ENCODE data around the gene RSPRY1.
A peak's percentile ranks its signal among the peaks of the same experiment; 100 is the strongest.

Gene RSPRY1

DNA sequence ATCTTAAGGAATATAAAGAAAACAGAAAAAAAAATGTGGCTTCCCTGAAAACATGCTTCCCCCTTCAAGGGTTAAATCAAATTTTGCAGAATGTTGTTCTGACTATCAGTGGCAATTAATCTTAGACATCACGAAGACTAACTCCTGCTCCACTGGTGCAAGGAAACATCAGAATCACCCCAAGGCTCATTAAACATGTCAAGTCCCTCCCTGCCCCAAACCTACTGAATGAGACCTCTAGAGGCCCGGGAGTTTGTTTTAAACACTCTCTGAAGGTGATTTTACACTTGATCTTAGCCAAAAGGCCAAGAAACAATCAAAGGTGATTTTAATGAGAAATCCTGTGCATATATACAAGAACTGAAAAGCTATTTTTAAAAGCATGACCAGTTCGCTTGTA lies 18.6 kb upstream of the RSPRY1 start:
- no peak overlapping the region for H3K27ac ChIP-seq
- TF ChIP-seq, protein P1, sequence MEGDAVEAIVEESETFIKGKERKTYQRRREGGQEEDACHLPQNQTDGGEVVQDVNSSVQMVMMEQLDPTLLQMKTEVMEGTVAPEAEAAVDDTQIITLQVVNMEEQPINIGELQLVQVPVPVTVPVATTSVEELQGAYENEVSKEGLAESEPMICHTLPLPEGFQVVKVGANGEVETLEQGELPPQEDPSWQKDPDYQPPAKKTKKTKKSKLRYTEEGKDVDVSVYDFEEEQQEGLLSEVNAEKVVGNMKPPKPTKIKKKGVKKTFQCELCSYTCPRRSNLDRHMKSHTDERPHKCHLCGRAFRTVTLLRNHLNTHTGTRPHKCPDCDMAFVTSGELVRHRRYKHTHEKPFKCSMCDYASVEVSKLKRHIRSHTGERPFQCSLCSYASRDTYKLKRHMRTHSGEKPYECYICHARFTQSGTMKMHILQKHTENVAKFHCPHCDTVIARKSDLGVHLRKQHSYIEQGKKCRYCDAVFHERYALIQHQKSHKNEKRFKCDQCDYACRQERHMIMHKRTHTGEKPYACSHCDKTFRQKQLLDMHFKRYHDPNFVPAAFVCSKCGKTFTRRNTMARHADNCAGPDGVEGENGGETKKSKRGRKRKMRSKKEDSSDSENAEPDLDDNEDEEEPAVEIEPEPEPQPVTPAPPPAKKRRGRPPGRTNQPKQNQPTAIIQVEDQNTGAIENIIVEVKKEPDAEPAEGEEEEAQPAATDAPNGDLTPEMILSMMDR (conservative IDR thresholded peaks at IDR 0.05), result no peak

DNA sequence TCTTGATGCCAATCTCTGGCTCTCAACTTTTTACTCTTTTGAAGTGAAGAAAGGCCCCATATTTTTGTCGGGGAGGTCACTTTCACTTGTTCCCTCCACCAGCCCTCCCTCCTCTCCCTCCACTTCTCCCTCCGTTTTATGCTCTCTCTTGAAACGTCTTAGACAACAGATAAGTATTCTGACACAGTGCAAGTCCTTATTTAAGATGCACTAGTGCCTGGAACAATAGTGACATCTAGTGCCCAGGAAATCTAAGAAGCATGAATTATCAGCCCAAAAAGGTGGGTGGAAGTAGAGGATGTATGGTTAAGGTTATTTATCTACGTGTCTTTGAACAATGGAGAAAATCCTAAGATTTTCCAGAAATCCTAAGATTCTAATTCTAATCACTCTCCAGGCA lies 18.2 kb upstream of the RSPRY1 start:
- TF ChIP-seq, protein P1 (conservative IDR thresholded peaks at IDR 0.05), result peak; percentile 81
- H3K27ac ChIP-seq, result no peak overlapping the region

DNA sequence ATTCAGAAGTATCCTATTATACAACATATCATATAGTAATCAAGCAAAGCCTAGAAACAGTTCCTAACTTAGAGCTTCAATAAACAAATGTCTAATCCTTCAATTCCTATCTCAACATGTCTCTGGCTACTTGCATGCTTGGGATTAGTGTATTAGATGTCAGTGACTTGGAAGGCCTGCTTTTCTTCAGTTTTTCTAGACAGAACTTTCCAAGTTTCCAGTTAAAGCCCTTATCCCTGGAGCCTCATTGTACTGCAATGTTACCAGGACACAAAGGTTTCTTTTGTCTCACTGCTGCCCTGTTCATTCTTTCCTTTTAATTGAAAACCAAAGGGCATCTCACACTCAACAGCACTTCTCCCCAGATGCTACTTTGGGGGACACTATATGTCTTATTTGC lies 16.8 kb upstream of the RSPRY1 start:
- TF ChIP-seq, protein P1 (conservative IDR thresholded peaks at IDR 0.05), result no peak
- H3K27ac ChIP-seq, result no peak overlapping the region

DNA sequence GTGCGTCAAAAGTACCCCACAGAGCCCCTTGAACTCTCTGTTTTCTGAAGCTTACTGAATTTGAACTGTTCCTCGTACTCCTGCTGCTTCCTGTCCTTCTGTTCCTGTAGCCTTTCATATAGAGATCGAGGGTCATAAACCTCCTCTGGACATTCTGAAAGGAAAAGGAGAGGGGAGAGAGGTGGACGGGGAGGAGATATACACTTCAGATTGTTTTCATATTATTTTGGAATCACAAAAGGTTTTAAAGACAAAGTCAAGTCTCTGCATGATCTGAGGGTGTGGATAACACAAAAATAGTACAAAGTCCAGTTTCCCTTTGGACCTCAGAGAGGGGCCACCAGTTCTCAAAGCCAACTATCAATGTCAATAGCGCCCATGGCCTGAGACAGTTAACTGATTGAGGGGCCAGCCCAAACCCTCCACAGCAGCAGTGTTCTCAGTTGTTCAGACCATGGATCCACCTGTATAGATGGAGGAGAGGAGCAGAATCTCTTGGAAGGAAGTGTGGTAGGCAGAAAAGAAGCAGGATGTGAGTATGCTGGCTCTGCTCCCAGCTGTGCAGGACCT lies 13.3 kb upstream of the RSPRY1 start:
- TF ChIP-seq, protein P1 (conservative IDR thresholded peaks at IDR 0.05), result no peak
- H3K27ac ChIP-seq, result no peak overlapping the region

DNA sequence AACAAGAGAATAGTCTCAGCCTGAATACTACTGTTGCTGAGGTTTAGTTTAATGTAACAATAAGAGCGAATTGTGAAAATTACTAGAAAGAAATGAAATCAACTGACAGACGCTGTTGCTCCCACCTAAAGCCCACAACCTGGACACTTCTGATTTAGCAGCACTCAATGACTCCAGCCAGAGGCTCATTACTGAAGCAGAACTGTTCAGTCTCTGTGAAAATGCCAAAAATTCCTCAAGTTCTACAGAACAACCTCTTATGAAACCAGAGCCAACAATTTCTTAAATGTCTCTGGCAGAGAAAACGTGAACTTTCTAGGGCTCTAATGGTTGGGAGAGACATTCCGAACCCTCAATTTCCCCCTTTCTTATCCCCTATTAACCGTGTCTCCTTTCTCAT lies 10.2 kb upstream of the RSPRY1 start:
- TF ChIP-seq, protein P1 (conservative IDR thresholded peaks at IDR 0.05), result no peak
- no peak overlapping the region for H3K27ac ChIP-seq

DNA sequence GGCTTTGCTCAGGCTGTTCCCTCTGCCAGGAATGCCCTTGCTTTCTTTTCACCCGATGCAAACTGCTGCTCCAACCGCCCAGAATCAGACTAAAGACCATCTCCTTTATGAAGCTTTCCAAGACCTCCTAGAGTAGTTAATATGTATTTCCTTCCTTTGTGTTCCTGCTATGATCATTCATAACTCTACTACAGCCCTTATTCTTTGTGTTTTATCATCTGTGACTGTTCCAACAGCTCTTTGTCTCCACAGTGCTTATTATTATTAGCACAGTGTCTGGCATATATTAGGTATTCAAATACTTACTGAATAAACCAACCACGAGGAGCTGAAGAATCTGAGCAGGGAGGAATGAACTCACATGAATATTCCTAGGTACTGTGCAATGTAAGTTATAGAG lies 7.9 kb upstream of the RSPRY1 start:
- H3K27ac ChIP-seq, result no peak overlapping the region
- TF ChIP-seq, protein P1 (conservative IDR thresholded peaks at IDR 0.05), result no peak

DNA sequence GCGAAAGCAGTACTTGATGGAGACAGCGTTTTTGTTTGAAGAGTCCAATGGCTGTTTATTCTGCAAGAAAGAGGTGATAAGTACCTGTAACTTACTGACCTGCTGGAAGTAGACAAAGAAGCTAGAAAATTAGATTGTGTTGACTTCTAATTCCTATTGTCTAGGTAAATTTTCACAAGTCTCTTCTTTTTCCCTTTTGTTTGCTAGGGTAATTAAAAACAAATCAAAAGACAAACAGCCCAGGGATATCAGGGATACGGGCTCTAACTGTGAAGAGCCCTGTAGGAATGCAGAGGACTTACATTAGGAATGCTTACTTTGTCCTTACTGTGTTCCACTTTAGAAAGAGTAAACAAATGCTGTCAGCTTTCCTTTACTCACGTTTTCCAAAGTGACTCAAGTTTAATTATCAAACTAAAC lies 7.3 kb upstream of the RSPRY1 start:
- TF ChIP-seq, protein P1 (conservative IDR thresholded peaks at IDR 0.05), result no peak
- no peak overlapping the region for H3K27ac ChIP-seq

Data from VCaP (cell line).